Ovary (tissue), 9 donors: ENCODE results near the gene NCR3LG1. TPM values are rescaled to one million over a fixed set of nuclear protein-coding genes. Genes with fewer than 3 reads are reported as not detected.
A peak's percentile ranks its signal among the peaks of the same experiment; 100 is the strongest.

Experiments
- DNase-seq, 5 donors: peaks; one replicate each; pipeline ENCODE4 v3.0.0-alpha.2; 2019 to 2020
- H3K27ac ChIP-seq, 2 donors: fragments of 200-600 bp; one replicate each; pipeline versions ENCODE4 v1.5.1 to v1.8.0; 2019 to 2022
- H3K27me3 ChIP-seq: fragments of 200-600 bp; one replicate; pipeline ENCODE4 v1.8.0; 2022
- H3K36me3 ChIP-seq: fragments of 200-600 bp; sonication (generic); one replicate; pipeline ENCODE4 v1.5.1; 2019
- H3K4me1 ChIP-seq: one replicate; pipeline ENCODE4 v1.8.1; 2013; ENCODE audit warnings: mild to moderate bottlenecking, moderate library complexity; ENCODE audit not compliant: insufficient read depth
- H3K4me3 ChIP-seq: fragments of 200-600 bp; sonication (generic); one replicate; pipeline ENCODE4 v1.5.1; 2017
- H3K9me3 ChIP-seq, 2 donors: fragments of 200-600 bp in 1 of 2; sonication (generic) in 1 of 2; one replicate each; pipeline versions ENCODE4 v1.5.1 to v1.8.1; 2013 to 2019; ENCODE audit warnings: mild to moderate bottlenecking in 1 of 2, moderate library complexity in 1 of 2
- EP300 ChIP-seq: sonication (generic); formaldehyde crosslinking; IDR thresholded peaks from one replicate; pipeline ENCODE4 v1.6.1; 2017; ENCODE audit warnings: antibody characterized with exemption
- POLR2A ChIP-seq: fragments of 450-650 bp; IDR thresholded peaks from one replicate; pipeline ENCODE4 v1.6.1; 2017; ENCODE audit warnings: antibody characterized with exemption, mild to moderate bottlenecking, moderate library complexity
- WGBS, 3 donors: extraction: QIAGEN DNeasy Blood & Tissue Kit in 1 of 3; methylation state at CpG; one replicate each; pipeline versions ENCODE4 v1.1.5 to v1.1.7; 2013 to 2017; 5-methylcytosine and 5-hydroxymethylcytosine counted together
- intact Hi-C, 4 donors: fragments of 100-400 bp; cut with DNase I; formaldehyde crosslinking; loops; one replicate each; pipeline versions ENCODE4 v1.11.0 to v1.15.1; 2022 to 2023
- polyA plus RNA-seq, 2 donors: library from polyadenylated mRNA; stranded (reverse); fragments of 200-250 nt in 1 of 2; fragments of 350-450 nt in 1 of 2; fragmentation: Illumina TruSeq in 1 of 2; extraction: RNeasy Lipid Tissue Mini Kit (QIAGEN cat#74804) in 1 of 2; gene quantifications; one replicate each; pipeline ENCODE4 v1.2.3, GENCODE V29; 2013 to 2014
- total RNA-seq, 7 donors: library from RNA; depleted of rRNA in 2 of 7; stranded (reverse); fragments of >200 nt in 2 of 7; fragmentation: NEBNext Ultra II Directional in 3 of 7; extraction: Animal tissue kit (Norgen Biotek cat#: 25700) in 3 of 7; gene quantifications; one replicate each; pipeline versions ENCODE4 v1.1.0 to v1.2.4, GENCODE V29; 2016 to 2023
- TF ChIP-seq, protein P1 (sequence below), 3 donors: fragments of 450-650 bp in 2 of 3; fragments of 200-600 bp in 1 of 3; IDR thresholded peaks; one replicate each; pipeline versions ENCODE4 v1.5.1 to v1.8.0; 2016 to 2022; ENCODE audit warnings: antibody characterized with exemption in 3 of 3, mild to moderate bottlenecking in 1 of 3
- donor health status: DM: no; HTN: no; CAD: no; lungs with moderate emphysema.
- donor health status: DM: no; HTN: no; CAD: no.
- donor health status: Bipolar disorder and iron deficiency.
- donor health status: DM: yes; HTN: yes; CAD: no.
- donor health status: DM: no; HTN: no; CAD: no.
- donor health status: DM: yes; HTN: yes; CAD: no.

Gene NCR3LG1
- total and polyA plus RNA-seq, 9 donors = 0.75 to 7.7 (median 3.5) TPM

DNA sequence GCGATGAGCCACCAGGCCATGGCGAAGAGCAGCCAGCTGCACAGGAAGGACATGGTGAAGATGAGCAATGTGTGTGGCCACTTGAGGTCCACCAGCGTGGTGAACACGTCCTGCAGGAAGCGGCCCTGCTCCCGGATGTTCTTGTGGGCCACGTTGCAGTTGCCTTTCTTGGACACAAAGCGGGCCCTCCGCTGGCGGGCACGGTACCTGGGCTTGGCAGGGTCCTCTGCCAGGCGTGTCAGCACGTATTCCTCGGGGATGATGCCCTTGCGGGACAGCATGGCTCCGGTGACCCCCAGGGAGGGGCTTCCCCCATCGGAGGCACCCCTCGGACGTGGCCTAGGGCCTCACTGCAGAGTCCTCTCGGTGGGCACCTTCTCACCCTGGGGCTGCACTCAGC lies 36.2 kb downstream of the NCR3LG1 start:
- TF ChIP-seq POLR2A = no peak
- TF ChIP-seq, protein P1, sequence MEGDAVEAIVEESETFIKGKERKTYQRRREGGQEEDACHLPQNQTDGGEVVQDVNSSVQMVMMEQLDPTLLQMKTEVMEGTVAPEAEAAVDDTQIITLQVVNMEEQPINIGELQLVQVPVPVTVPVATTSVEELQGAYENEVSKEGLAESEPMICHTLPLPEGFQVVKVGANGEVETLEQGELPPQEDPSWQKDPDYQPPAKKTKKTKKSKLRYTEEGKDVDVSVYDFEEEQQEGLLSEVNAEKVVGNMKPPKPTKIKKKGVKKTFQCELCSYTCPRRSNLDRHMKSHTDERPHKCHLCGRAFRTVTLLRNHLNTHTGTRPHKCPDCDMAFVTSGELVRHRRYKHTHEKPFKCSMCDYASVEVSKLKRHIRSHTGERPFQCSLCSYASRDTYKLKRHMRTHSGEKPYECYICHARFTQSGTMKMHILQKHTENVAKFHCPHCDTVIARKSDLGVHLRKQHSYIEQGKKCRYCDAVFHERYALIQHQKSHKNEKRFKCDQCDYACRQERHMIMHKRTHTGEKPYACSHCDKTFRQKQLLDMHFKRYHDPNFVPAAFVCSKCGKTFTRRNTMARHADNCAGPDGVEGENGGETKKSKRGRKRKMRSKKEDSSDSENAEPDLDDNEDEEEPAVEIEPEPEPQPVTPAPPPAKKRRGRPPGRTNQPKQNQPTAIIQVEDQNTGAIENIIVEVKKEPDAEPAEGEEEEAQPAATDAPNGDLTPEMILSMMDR (IDR thresholded peaks at IDR 0.05) = no peak
- TF ChIP-seq EP300 = no peak
- 92 to 97% (median 94%) methylated on average over 20 of the region's 20 CpGs for WGBS, 3 donors
- Histone ChIP-seq H3K9me3 (no peaks in the 10 kb centered on the region), H3K27ac (no peak overlapping the region), H3K27me3 (no peaks in the 10 kb centered on the region), H3K4me3 (no peak overlapping the region), H3K36me3 (no peaks in the 10 kb centered on the region), H3K4me1 (peaks cover 3% of the 10 kb centered on the region)
- no peak for DNase-seq
- intact Hi-C loops = loop anchor here in 1 of 4 donors (10.0 kb wide), 1 partner anchor 117 kb away; no protein-coding TSS in a partner anchor

DNA sequence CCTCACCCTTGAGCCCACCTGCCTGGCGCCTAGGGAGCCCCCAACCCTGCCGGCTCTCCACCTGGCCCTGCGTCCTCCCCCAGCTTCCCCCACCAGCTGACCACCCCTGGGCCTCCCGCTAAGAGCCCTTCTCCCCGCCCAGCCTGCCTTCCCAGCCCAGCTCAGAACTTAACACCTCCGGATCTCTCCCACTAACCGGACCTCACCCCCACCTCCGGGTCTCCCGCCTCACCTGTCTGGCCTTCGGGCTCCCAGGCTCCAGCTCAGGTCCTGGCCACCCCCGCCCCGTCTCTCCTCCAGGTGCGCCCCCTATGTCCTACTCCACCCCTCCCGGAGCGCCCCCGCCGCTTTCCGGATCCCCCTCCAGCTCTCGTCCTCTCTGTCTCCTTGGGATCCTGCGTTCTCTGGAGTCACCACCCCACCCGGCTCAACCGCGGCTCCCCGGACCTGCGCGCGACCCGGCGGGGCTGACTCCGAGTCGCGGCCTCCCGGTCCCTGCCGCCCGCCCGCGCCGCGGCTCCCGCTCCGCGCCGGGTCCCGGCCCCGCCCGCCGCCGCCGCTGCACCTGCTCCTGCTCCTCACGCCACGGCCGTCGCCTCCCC lies 37.1 kb downstream of the NCR3LG1 start, which contains the start of gene KCNJ11:
KCNJ11 (minus strand) TSS at position 51 of the 602 bp plus-strand sequence. CDS start 568 bp downstream, outside the sequence.
- Histone ChIP-seq H3K36me3 (no peaks in the 10 kb centered on the region), H3K4me1 (peaks cover 3% of the 10 kb centered on the region), H3K9me3 (no peaks in the 10 kb centered on the region), H3K27me3 (no peaks in the 10 kb centered on the region), H3K4me3 (peak within 1 kb of the TSS; percentile 45), H3K27ac (no peak within 1 kb of the TSS)
- no peak for DNase-seq
- no peak for TF ChIP-seq EP300
- TF ChIP-seq POLR2A = no peak
- TF ChIP-seq, protein P1 (IDR thresholded peaks at IDR 0.05) = no peak
- 3 to 6% (median 5%) methylated on average over 21 to 53 of the region's 53 CpGs for WGBS, 3 donors
- intact Hi-C loops = loop anchor here in 1 of 4 donors (10.0 kb wide), 1 partner anchor 116 kb away; no protein-coding TSS in a partner anchor

DNA sequence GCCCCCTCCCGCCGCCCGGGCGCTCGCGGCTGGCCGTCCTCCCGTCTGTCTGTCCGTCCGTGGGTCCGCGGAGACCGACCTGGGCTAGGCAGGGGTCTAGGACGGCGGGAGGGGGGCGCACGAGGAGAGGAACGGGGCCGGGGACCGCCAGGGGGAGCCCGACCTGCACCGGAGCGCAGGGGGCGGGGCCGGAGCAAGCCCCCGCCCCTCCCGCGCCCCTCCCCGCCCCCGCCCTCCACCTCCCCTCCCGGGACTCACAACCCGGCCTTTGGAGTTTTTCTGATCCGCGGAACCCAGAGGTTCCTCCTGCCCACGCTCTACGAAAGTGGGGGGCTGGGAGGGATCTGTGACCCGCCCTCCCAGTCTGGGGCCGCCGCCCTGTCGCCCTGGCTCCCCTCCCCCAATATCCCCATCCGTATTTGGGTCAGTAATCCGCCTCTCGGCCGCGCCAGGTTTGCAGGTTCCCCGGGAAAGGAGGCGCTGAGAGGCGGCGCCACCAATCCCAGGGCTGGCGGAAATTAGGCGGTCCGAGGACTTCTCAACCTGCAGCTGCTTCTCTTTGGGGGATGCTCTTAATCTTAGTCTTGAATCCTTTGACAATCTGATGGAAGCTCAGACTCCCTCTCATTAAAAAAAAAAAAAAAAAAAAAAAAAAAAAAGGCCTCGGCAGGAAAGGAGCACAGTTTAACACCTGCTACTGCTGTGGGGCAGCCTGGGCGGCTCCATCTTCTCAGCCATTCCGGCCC lies 37.8 kb downstream of the NCR3LG1 start:
- peaks cover 3% of the 10 kb centered on the region for H3K4me1 ChIP-seq
- H3K36me3 ChIP-seq = no peaks in the 10 kb centered on the region
- intact Hi-C loops = loop anchor here in 1 of 4 donors (10.0 kb wide), 1 partner anchor 115 kb away; no protein-coding TSS in a partner anchor
- no peaks in the 10 kb centered on the region for H3K27me3 ChIP-seq
- TF ChIP-seq POLR2A (no peak), EP300 (no peak)
- TF ChIP-seq, protein P1 (IDR thresholded peaks at IDR 0.05) = peak; percentile 45 to 90 (median 51)
- H3K27ac ChIP-seq = no peak overlapping the region
- peak overlapping the region; percentile 45 for H3K4me3 ChIP-seq
- no peaks in the 10 kb centered on the region for H3K9me3 ChIP-seq
- DNase-seq = peak; percentile 60 to 82 (median 75)
- 2 to 4% (median 4%) methylated on average over 16 to 55 of the region's 55 CpGs for WGBS, 3 donors

DNA sequence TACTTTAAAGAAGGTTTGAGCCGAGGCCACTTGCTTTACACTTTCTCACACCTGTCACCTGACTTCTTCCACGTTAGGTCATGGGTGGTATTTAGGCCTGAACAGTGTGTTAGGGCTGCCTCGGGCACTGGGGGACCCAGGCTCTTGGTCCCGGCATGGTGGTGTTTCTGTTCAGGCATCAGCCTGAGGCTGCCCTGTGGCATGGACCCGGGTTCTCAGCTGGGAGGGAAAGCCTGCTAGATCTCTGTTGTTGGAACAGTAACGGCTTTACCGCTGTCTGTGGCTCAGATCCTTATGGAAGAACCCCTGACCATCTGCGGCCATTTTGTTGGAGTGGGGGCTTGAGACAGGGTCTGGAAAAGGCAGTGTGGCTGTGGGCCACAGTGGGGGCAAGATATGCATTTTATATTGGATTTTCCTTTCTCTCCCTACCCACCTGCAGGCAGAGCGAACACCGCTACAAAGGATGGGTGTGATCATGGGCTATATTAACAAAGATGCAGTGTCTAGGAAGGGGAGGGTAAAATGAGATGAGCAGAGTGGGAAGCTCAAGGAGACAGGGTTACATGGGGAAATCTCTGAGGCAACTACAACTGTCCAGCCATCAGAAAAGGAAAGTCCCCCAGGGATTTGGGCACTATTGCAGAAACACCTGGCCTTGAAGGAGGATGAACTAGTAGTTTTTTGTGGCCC lies 38.5 kb downstream of the NCR3LG1 start:
- no peak overlapping the region for H3K4me3 ChIP-seq
- DNase-seq = no peak
- peaks cover 3% of the 10 kb centered on the region for H3K4me1 ChIP-seq
- H3K27ac ChIP-seq = no peak overlapping the region
- TF ChIP-seq POLR2A = no peak
- no peak for TF ChIP-seq EP300
- TF ChIP-seq, protein P1 (IDR thresholded peaks at IDR 0.05) = no peak
- H3K36me3 ChIP-seq = no peaks in the 10 kb centered on the region
- H3K9me3 ChIP-seq = no peaks in the 10 kb centered on the region
- intact Hi-C loops = loop anchor here in 2 of 4 donors (5.0 to 10.0 kb wide), 2 partner anchors 112 to 115 kb away; no protein-coding TSS in a partner anchor
- 48 to 67% (median 54%) methylated on average over 10 of the region's 10 CpGs for WGBS, 3 donors
- H3K27me3 ChIP-seq = no peaks in the 10 kb centered on the region
